ENCODE results near the gene NEDD9. TPM values are rescaled to one million over a fixed set of nuclear protein-coding genes. Genes with fewer than 3 reads are reported as not detected.

NEDD9 gene
- total RNA-seq, 6 donors from 2014 or later, result 122 to 334 (median 173) TPM

DNA sequence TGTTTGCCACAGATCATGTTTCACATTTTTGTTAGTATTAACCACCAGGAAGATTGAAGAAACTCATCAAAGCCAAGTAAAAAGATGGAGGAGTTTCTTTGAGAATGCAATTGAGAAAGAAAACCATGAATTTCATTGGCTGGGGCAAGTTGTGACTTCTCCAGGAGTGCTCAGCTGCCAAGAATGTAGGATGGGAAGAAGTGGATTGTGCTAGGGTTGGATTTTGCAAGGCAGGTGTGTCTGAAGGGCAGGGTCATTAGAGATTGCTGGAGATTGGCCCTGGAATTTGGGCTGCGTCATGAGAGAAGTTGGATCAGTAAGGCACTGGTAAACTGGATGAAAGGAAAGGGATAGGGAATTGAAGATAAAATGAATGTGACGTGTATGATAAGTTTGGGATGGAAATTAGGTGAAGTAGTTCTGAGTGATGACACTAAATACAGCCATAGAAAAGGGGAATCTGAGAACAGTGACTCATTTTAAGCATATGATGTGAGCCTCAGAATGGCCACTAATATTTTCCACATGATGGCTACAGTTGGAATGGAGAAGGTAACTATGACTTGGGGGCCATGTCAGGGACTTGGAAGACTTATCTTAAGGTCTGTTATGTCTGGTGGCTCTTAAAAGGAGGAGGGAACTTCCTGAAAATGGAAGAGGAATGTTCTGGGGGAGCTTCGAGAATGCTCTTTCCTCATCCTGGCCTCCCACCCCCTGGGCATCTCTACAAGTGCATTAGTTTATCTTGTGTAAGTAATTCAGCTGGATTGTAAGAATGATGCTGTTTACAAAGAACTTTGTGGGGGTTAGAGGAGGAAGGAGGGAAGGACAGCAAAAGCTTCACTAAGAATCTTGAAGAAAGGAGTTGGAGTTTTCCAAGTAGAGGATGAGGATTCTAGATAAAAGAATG is 93.2 kb downstream of the NEDD9 start:
- Histone ChIP-seq H3K36me3 (peaks cover 0 to 13% (median 5%) of the 10 kb centered on the region in 4 donors), H3K4me1 (peaks cover 0 to 5% (median 1%) of the 10 kb centered on the region in 4 donors), H3K27ac (no peak overlapping the region), H3K4me3 (no peak overlapping the region), H3K9me3 (no peaks in the 10 kb centered on the region), H3K27me3 (no peaks in the 10 kb centered on the region)
- TF ChIP-seq POLR2A (IDR thresholded peaks at IDR 0.05), result no peak
- TF ChIP-seq, protein P1, sequence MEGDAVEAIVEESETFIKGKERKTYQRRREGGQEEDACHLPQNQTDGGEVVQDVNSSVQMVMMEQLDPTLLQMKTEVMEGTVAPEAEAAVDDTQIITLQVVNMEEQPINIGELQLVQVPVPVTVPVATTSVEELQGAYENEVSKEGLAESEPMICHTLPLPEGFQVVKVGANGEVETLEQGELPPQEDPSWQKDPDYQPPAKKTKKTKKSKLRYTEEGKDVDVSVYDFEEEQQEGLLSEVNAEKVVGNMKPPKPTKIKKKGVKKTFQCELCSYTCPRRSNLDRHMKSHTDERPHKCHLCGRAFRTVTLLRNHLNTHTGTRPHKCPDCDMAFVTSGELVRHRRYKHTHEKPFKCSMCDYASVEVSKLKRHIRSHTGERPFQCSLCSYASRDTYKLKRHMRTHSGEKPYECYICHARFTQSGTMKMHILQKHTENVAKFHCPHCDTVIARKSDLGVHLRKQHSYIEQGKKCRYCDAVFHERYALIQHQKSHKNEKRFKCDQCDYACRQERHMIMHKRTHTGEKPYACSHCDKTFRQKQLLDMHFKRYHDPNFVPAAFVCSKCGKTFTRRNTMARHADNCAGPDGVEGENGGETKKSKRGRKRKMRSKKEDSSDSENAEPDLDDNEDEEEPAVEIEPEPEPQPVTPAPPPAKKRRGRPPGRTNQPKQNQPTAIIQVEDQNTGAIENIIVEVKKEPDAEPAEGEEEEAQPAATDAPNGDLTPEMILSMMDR (IDR thresholded peaks at IDR 0.05), result no peak
- no peak for DNase-seq
- WGBS, 2 donors, result 78 to 87% methylated on average over 3 of the region's 3 CpGs
- ATAC-seq (ENCODE audit: low FRiP score in 2 of 2), result no peak

DNA sequence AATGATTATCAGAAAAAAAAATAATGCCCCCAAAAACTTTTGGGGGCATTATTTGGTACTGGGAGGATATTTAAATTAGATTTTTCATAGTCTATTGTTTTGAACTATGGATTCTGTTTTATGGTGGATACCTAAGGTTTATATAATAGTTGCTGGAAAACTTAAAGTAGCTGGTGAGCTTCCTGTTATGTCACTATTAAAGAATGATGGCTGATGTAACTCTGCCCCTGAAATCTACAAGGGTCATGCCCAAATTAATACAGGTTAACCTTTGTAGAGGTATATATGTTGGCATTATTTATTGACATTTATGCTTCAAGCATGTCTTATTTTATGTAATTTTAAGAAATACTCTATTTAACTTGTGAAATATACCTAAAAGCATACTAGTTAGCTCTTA is 95.7 kb downstream of the NEDD9 start:
- Histone ChIP-seq H3K4me1 (no peaks in the 10 kb centered on the region), H3K27me3 (no peaks in the 10 kb centered on the region), H3K4me3 (no peak overlapping the region), H3K36me3 (peaks cover 0 to 13% (median 5%) of the 10 kb centered on the region in 4 donors), H3K27ac (no peak overlapping the region), H3K9me3 (no peaks in the 10 kb centered on the region)
- no peak for ATAC-seq (ENCODE audit: low FRiP score in 2 of 2)
- DNase-seq, result no peak
- TF ChIP-seq POLR2A (IDR thresholded peaks at IDR 0.05), result no peak
- TF ChIP-seq, protein P1 (IDR thresholded peaks at IDR 0.05), result no peak
- TF ChIP-seq POLR2AphosphoS5 (IDR thresholded peaks at IDR 0.05), result no peak
- TF ChIP-seq EP300 (IDR thresholded peaks at IDR 0.05), result no peak

Small RNA genes within 50 kb of the gene (small RNA-seq; reads per million reads assigned to genes)
- 0 reads per million in 4 donors for gene AL136139.1

Other genes with a start within 250 kb of the NEDD9 start
- gene ELOVL2, start 188.4 kb downstream of the NEDD9 start, total RNA-seq, result under 1 TPM in 3 of 6 donors, not detected in 3; 0.10 to 0.54 (median 0.31) TPM
- 1 to 10 TPM; 1.0 to 9.6 (median 6.3) TPM for gene SMIM13, start 138.8 kb downstream of the NEDD9 start, total RNA-seq
- 1 to 10 TPM in 1 of 6 donors, under 1 TPM in 3, not detected in 2; 0.46 to 1.3 (median 0.61) TPM for gene ERVFRD-1, start 120.9 kb downstream of the NEDD9 start, total RNA-seq

Measured in upper lobe of left lung (tissue), 6 donors.